Measurements from ENCODE around the gene RHOU.

DNA sequence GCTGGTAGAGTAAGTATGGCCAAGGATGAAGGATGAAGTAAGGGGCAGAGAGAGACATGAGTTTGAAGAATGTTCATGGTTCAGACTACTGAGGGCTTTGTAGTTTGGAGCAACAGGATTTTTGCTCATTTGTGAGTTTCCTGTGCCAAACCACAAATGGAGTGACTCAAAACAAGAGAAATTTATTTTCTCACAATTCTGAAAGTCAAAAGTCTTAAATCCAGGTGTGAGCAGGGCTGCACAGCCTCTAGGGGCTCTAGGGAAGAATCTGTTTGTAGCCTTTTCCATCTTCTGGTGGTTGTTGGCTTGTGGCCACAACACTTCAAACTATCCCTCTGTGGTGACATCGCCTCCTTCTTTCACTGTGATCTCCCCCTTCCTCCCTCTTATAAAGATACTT is 58.9 kb downstream of the RHOU start:
- TF ChIP-seq CTCF (IDR thresholded peaks at IDR 0.05), result no peak
- TF ChIP-seq EP300 (IDR thresholded peaks at IDR 0.05), result no peak
